Heart left ventricle (tissue), 13 donors: ENCODE measurements around the gene RXFP4.

Experiments used
- CTCF ChIP-seq, 12 donors: fragments of 200-600 bp; sonication (generic) in 4 of 12; IDR thresholded peaks; one replicate each; pipeline versions ENCODE4 v1.5.0 to v1.8.0; 2018 to 2022; ENCODE audit warnings: antibody characterized with exemption in 12 of 12, mild to moderate bottlenecking in 5 of 12
- POLR2A ChIP-seq, 2 donors: fragments of 450-650 bp; IDR thresholded peaks; one replicate each; pipeline ENCODE4 v1.6.1; 2017; ENCODE audit warnings: antibody characterized with exemption in 2 of 2, mild to moderate bottlenecking in 2 of 2, moderate library complexity in 2 of 2
- donor health status: ischemic (EF 13 %, LVEDD 7.1; RV severe dilation, severe dysfunction).
- donor health status: DM: no; HTN: yes; CAD: no.
- donor health status: DM: no; HTN: no; CAD: no.
- donor health status: ischemic (EF 25% LVEDD 6.9; RV normal size, moderate dysfunction).
- donor health status: ischemic (EF 25% LVEDD 5.7; RV mildly dilated, moderate dysfunction).
- donor health status: ischemic (EF 35%, LVEDD 5.7; RV mildly dilated, moderate dysfunction).
- donor health status: nonischemic (EF 11% LVEDD 7.7; RV severe dilation, severe dysfunction).
- donor health status: DM: yes; HTN: yes; CAD: no.
- donor health status: PGD.
- donor health status: ischemic (EF 29% LVEDD 5.4; RV normal size, mild dysfunction).
- donor health status: nonischemic (EF 23%, LVEDD 6.1; RV moderate dilation, normal function).

- TF ChIP-seq CTCF (IDR thresholded peaks at IDR 0.05) (no peak), POLR2A (IDR thresholded peaks at IDR 0.05) (no peak)
These were observed 26.1 kb downstream of the RXFP4 start for GRCh38 chr1:155967341-155968050.
